WTC11 (cell line): Measurements from ENCODE around the gene PYHIN1. TPM values are rescaled to one million over a fixed set of nuclear protein-coding genes. Genes with fewer than 3 reads are reported as not detected.
A peak's percentile ranks its signal among the peaks of the same experiment; 100 is the strongest.

Experiments used
- ATAC-seq: fragments of 200-7000 bp; cut with Tn5 transposase; 2 replicates; pipeline ENCODE4 v1.10.0; 2021; ENCODE audit warnings: mild to moderate bottlenecking, moderate library complexity
- CTCF ChIA-PET: fragments of 300-600 bp; sonication (Branson Sonifier 250); formaldehyde crosslinking; loops from one replicate; lab custom pipeline; 2021; ENCODE audit warnings: antibody characterized with exemption; lab: Charles Lee
- POLR2A ChIA-PET: fragments of 350-600 bp; sonication (Branson Sonifier 250); formaldehyde crosslinking; loops from one replicate; lab custom pipeline; 2021; ENCODE audit warnings: antibody characterized with exemption; lab: Charles Lee
- DNase-seq: peaks from one replicate; pipeline ENCODE4 v3.0.0; 2021; ENCODE audit warnings: low spot score
- H3K27ac Mint-ChIP-seq: 2 replicates; pipeline ENCODE4 v1.8.0; 2021; ENCODE audit warnings: mixed read lengths
- H3K27me3 Mint-ChIP-seq: 2 replicates; pipeline ENCODE4 v1.8.0; 2021; ENCODE audit warnings: low read depth, mild to moderate bottlenecking, moderate library complexity, mixed read lengths
- H3K36me3 Mint-ChIP-seq: 2 replicates; pipeline ENCODE4 v1.8.0; 2021; ENCODE audit warnings: mixed read lengths
- H3K4me1 Mint-ChIP-seq: 2 replicates; pipeline ENCODE4 v1.8.0; 2022; ENCODE audit warnings: mixed read lengths
- H3K4me3 Mint-ChIP-seq: 2 replicates; pipeline ENCODE4 v1.8.0; 2021; ENCODE audit warnings: mild to moderate bottlenecking, moderate library complexity, mixed read lengths
- H3K9me3 Mint-ChIP-seq: 2 replicates; pipeline ENCODE4 v1.8.0; 2021; ENCODE audit warnings: mixed read lengths
- AFF4 ChIP-seq: sonication (generic); formaldehyde crosslinking; IDR thresholded peaks from 2 replicates; pipeline ENCODE4 v1.8.1; 2023; ENCODE audit warnings: mild to moderate bottlenecking, missing genetic modification reagents, borderline replicate concordance
- ATF2 ChIP-seq: sonication (generic); formaldehyde crosslinking; IDR thresholded peaks from 2 replicates; pipeline ENCODE4 v1.8.1; 2022; ENCODE audit warnings: low read depth, missing genetic modification reagents, borderline replicate concordance
- ATF6 ChIP-seq: sonication (generic); formaldehyde crosslinking; IDR thresholded peaks from 2 replicates; pipeline ENCODE4 v1.8.1; 2023; ENCODE audit warnings: mild to moderate bottlenecking, missing genetic modification reagents
- HMGA2 ChIP-seq: fragments of 250-450 bp; sonication (Bioruptor Pico); IDR thresholded peaks from 2 replicates; pipeline ENCODE4 v1.4.0; 2021; ENCODE audit warnings: mild to moderate bottlenecking, moderate library complexity
- NFYB ChIP-seq: sonication (generic); formaldehyde crosslinking; conservative IDR thresholded peaks from 2 replicates; pipeline ENCODE4 v1.8.0; 2022; ENCODE audit warnings: low read depth, missing genetic modification reagents
- NR1H2 ChIP-seq: sonication (generic); formaldehyde crosslinking; IDR thresholded peaks from 2 replicates; pipeline ENCODE4 v1.9.0; 2021; ENCODE audit warnings: mild to moderate bottlenecking, moderate library complexity, missing genetic modification reagents
- NR2C2 ChIP-seq: sonication (generic); formaldehyde crosslinking; IDR thresholded peaks from 2 replicates; pipeline ENCODE4 v1.8.0; 2022; ENCODE audit warnings: mild to moderate bottlenecking, missing genetic modification reagents
- OVOL2 ChIP-seq: fragments of 250-450 bp; sonication (Bioruptor Pico); IDR thresholded peaks from 2 replicates; pipeline ENCODE4 v1.9.0; 2021; ENCODE audit warnings: mild to moderate bottlenecking, borderline replicate concordance
- STAT6 ChIP-seq: sonication (generic); formaldehyde crosslinking; conservative IDR thresholded peaks from 2 replicates; pipeline ENCODE4 v1.8.1; 2023; ENCODE audit warnings: mild to moderate bottlenecking, low read depth, missing genetic modification reagents, moderate library complexity
- ZBTB21 ChIP-seq: sonication (generic); formaldehyde crosslinking; IDR thresholded peaks from 2 replicates; pipeline ENCODE4 v1.8.1; 2023; ENCODE audit warnings: mild to moderate bottlenecking, missing genetic modification reagents, borderline replicate concordance
- ZNF121 ChIP-seq: sonication (generic); formaldehyde crosslinking; IDR thresholded peaks from 2 replicates; pipeline ENCODE4 v1.8.0; 2023; ENCODE audit warnings: missing genetic modification reagents
- ZNF423 ChIP-seq: fragments of 250-450 bp; sonication (Bioruptor Pico); IDR thresholded peaks from 2 replicates; pipeline ENCODE4 v2.1.2; 2022; ENCODE audit warnings: mild to moderate bottlenecking, moderate library complexity
- total RNA-seq: library from RNA; stranded (reverse); gene quantifications from 3 replicates; pipeline ENCODE4 v1.2.3, GENCODE V29; 2021

Gene PYHIN1
- total RNA-seq, 1 experiment from 2014 or later = not detected

GRCh38 chr1:159014851-159015250 is 83.5 kb downstream of the PYHIN1 start:
- no peak overlapping the region for H3K4me3 Mint-ChIP-seq
- ChIA-PET CTCF (no interaction called here), POLR2A (no interaction called here)
- H3K9me3 Mint-ChIP-seq = peaks cover 9% of the 10 kb centered on the region; the same call in 1 of the 2 replicates
- no peak overlapping the region for H3K27ac Mint-ChIP-seq
- H3K4me1 Mint-ChIP-seq = peaks cover 23% of the 10 kb centered on the region
- TF ChIP-seq ZBTB21 (CRISPR knock-in tag) (no peak), ATF6 (CRISPR knock-in tag) (no peak), HMGA2 (CRISPR knock-in tag) (no peak), NR2C2 (CRISPR knock-in tag) (no peak), ZNF423 (CRISPR knock-in tag) (no peak)
- TF ChIP-seq, all 79 proteins: peak for 0
- H3K27me3 Mint-ChIP-seq = peaks cover 43% of the 10 kb centered on the region
- ATAC-seq (no peak), DNase-seq (no peak)
- no peaks in the 10 kb centered on the region for H3K36me3 Mint-ChIP-seq

- ATAC-seq (peak; percentile 64), DNase-seq (no peak)
Observed at GRCh38 chr1:159015440-159015909, 84.1 kb downstream of the PYHIN1 start.

More at GRCh38 chr1:159015440-159015909, 84.1 kb downstream of the PYHIN1 start:
- H3K27ac Mint-ChIP-seq = no peak overlapping the region
- peaks cover 9% of the 10 kb centered on the region; the same call in 1 of the 2 replicates for H3K9me3 Mint-ChIP-seq
- H3K27me3 Mint-ChIP-seq = peaks cover 40% of the 10 kb centered on the region
- peaks cover 19% of the 10 kb centered on the region for H3K4me1 Mint-ChIP-seq
- no peak for TF ChIP-seq NFYB (CRISPR knock-in tag)
- no peak for TF ChIP-seq NR1H2 (CRISPR knock-in tag)
- no peak for TF ChIP-seq STAT6
- no peak for TF ChIP-seq AFF4 (CRISPR knock-in tag)
- TF ChIP-seq ATF2 (CRISPR knock-in tag) = no peak
- TF ChIP-seq ZNF121 = no peak
- TF ChIP-seq OVOL2 (CRISPR knock-in tag) = no peak
- no peaks in the 10 kb centered on the region for H3K36me3 Mint-ChIP-seq
- no peak overlapping the region for H3K4me3 Mint-ChIP-seq
- ChIA-PET CTCF (interaction anchor here (1.2 kb wide), 1 partner anchor 10 kb away, joined by 3 read pairs; no protein-coding TSS in a partner anchor), POLR2A (no interaction called here)
